Germinal center (tissue), 1 donor: ENCODE data around the gene DNASE1.
A peak's percentile ranks its signal among the peaks of the same experiment; 100 is the strongest.

Experiments
- DNase-seq: peaks from one replicate; pipeline ENCODE4 v3.0.0; 2012; ENCODE audit warnings: mixed read lengths, low spot score

DNASE1 gene

GRCh38 chr16:3664187-3664896 is 9.9 kb downstream of the DNASE1 start:
- no peak for DNase-seq

- DNase-seq = no peak
These were observed 11.0 kb downstream of the DNASE1 start for GRCh38 chr16:3665508-3665907.

- no peak for DNase-seq
These were observed 14.1 kb downstream of the DNASE1 start for GRCh38 chr16:3668626-3669025.

- no peak for DNase-seq
These were observed 14.6 kb downstream of the DNASE1 start for GRCh38 chr16:3669082-3669481.

GRCh38 chr16:3670711-3671110 is 16.2 kb downstream of the DNASE1 start:
- DNase-seq = no peak

GRCh38 chr16:3671424-3671823 is 16.9 kb downstream of the DNASE1 start:
- no peak for DNase-seq

- no peak for DNase-seq
These were observed 18.1 kb downstream of the DNASE1 start for GRCh38 chr16:3672571-3673041.

GRCh38 chr16:3673201-3673600 is 18.7 kb downstream of the DNASE1 start:
- no peak for DNase-seq

GRCh38 chr16:3673676-3674377 is 19.3 kb downstream of the DNASE1 start:
- DNase-seq = no peak

- no peak for DNase-seq
These were observed 20.2 kb downstream of the DNASE1 start for GRCh38 chr16:3674513-3675295.

- DNase-seq = no peak
These were observed 21.2 kb downstream of the DNASE1 start for GRCh38 chr16:3675601-3676130.

GRCh38 chr16:3677994-3678393 is 23.5 kb downstream of the DNASE1 start:
- no peak for DNase-seq

- no peak for DNase-seq
These were observed 26.7 kb downstream of the DNASE1 start for GRCh38 chr16:3681206-3681605.

- DNase-seq = no peak
These were observed 32.5 kb downstream of the DNASE1 start for GRCh38 chr16:3687021-3687420.

- DNase-seq = no peak
These were observed 33.3 kb downstream of the DNASE1 start for GRCh38 chr16:3687792-3688191.

- no peak for DNase-seq
These were observed 35.2 kb downstream of the DNASE1 start for GRCh38 chr16:3689731-3690130.

- peak; percentile 90 for DNase-seq
These were observed 36.0 kb downstream of the DNASE1 start for GRCh38 chr16:3690470-3690928.

GRCh38 chr16:3690980-3691720 is 36.7 kb downstream of the DNASE1 start:
- DNase-seq = no peak

- DNase-seq = no peak
These were observed 37.3 kb downstream of the DNASE1 start for GRCh38 chr16:3691761-3692160.

- no peak for DNase-seq
These were observed 39.6 kb downstream of the DNASE1 start for GRCh38 chr16:3694051-3694450.

GRCh38 chr16:3695610-3696369 is 41.3 kb downstream of the DNASE1 start:
- no peak for DNase-seq
